ENCODE measurements around the gene MT1X. TPM values are rescaled to one million over a fixed set of nuclear protein-coding genes. Genes with fewer than 3 reads are reported as not detected.
"Not testable (repeated sequence)": the region's sequence is repeated elsewhere in the genome, so short reads cannot be mapped to it uniquely, and the experiment has no call there.

MT1X gene
- total and polyA plus RNA-seq, 4 donors: 213 to 3,979 (median 1,403) TPM

DNA sequence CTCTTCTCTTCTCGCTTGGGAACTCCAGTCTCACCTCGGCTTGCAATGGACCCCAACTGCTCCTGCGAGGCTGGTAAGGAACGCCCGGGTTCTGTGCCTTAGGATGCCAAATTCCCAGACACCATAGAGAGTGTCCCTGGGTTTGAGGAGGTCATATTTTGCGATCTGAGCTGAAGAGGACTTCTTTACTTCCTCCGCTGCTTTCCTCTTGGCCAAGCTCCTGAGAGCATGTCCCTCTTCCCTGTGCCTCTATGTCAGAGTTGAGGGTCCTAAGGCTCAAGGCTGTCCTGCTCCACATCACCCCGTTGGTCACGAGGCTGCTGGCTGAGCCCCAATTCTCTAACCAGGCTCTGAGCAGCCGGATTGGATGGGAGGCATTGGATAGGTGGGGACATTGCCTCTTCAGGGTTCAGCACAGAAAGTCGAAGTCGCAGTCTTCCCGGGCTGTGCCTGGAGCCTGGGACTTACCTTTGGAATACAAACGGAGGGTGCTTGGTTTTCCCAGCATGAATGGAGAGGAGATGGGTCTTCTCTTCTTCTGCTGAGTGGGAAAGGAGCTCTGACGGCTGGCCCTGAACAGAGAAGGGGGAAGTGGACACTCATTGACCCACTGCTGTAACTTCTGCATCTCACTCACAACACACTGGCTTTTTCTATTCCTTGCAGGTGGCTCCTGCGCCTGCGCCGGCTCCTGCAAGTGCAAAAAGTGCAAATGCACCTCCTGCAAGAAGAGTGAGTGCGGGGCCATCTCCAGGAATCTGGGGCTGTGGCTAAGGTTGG lies 12.2 kb upstream of the MT1X start (continued):
- TF ChIP-seq, protein P1, sequence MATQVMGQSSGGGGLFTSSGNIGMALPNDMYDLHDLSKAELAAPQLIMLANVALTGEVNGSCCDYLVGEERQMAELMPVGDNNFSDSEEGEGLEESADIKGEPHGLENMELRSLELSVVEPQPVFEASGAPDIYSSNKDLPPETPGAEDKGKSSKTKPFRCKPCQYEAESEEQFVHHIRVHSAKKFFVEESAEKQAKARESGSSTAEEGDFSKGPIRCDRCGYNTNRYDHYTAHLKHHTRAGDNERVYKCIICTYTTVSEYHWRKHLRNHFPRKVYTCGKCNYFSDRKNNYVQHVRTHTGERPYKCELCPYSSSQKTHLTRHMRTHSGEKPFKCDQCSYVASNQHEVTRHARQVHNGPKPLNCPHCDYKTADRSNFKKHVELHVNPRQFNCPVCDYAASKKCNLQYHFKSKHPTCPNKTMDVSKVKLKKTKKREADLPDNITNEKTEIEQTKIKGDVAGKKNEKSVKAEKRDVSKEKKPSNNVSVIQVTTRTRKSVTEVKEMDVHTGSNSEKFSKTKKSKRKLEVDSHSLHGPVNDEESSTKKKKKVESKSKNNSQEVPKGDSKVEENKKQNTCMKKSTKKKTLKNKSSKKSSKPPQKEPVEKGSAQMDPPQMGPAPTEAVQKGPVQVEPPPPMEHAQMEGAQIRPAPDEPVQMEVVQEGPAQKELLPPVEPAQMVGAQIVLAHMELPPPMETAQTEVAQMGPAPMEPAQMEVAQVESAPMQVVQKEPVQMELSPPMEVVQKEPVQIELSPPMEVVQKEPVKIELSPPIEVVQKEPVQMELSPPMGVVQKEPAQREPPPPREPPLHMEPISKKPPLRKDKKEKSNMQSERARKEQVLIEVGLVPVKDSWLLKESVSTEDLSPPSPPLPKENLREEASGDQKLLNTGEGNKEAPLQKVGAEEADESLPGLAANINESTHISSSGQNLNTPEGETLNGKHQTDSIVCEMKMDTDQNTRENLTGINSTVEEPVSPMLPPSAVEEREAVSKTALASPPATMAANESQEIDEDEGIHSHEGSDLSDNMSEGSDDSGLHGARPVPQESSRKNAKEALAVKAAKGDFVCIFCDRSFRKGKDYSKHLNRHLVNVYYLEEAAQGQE (IDR thresholded peaks at IDR 0.05): no peak
- TF ChIP-seq FOXA1 (IDR thresholded peaks at IDR 0.05) (no peak), SP1 (IDR thresholded peaks at IDR 0.05) (peak; percentile 15), HNF4A (conservative IDR thresholded peaks at IDR 0.05) (no peak)

DNA sequence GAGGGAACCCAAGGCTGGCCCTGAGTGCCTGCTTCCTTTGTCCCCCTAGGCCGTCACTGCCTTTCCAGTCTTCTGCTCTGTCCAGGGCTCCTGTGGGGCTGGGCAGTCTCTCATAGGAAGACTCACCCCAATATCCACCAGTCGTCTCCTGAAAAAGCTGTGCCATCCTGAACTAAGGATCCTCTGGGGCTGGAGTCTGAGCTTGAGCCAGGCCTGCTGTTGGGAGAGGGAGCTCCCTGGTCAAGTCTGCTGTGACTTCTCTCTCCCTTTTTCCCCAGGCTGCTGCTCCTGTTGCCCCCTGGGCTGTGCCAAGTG lies 11.7 kb upstream of the MT1X start:
- no peak for DNase-seq (ENCODE audit: low spot score)
- H3K4me3 ChIP-seq (ENCODE audit: low read depth in 1 of 3, low read length in 3 of 3): peak overlapping the region; percentile 19 to 97 (median 85)
- H3K4me1 ChIP-seq (ENCODE audit: control insufficient read depth in 4 of 4, insufficient read depth in 4 of 4, low read length in 3 of 4): peaks cover 0 to 20% (median 10%) of the 10 kb centered on the region in 4 donors
- H3K27me3 ChIP-seq (ENCODE audit: control insufficient read depth in 4 of 4, insufficient read depth in 4 of 4, low read length in 3 of 4): no peaks in the 10 kb centered on the region
- TF ChIP-seq FOXA2 (IDR thresholded peaks at IDR 0.05): no peak
- TF ChIP-seq, protein P2, sequence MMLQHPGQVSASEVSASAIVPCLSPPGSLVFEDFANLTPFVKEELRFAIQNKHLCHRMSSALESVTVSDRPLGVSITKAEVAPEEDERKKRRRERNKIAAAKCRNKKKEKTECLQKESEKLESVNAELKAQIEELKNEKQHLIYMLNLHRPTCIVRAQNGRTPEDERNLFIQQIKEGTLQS (IDR thresholded peaks at IDR 0.05): no peak
- H3K27ac ChIP-seq (ENCODE audit: low read depth in 1 of 2, low read length in 2 of 2): peak overlapping the region; percentile 90 to 94
- no peaks in the 10 kb centered on the region for H3K9me3 ChIP-seq (ENCODE audit: control insufficient read depth in 4 of 4, low read length in 3 of 4)
- WGBS: 71% methylated on average over 2 of the region's 2 CpGs
- peak overlapping the region; percentile 31 to 78 for H3K9ac ChIP-seq (ENCODE audit: low read depth in 1 of 2, low read length in 2 of 2)
- H3K36me3 ChIP-seq (ENCODE audit: control insufficient read depth in 4 of 4, insufficient read depth in 3 of 4, low read depth in 1 of 4, low read length in 3 of 4): no peaks in the 10 kb centered on the region

DNA sequence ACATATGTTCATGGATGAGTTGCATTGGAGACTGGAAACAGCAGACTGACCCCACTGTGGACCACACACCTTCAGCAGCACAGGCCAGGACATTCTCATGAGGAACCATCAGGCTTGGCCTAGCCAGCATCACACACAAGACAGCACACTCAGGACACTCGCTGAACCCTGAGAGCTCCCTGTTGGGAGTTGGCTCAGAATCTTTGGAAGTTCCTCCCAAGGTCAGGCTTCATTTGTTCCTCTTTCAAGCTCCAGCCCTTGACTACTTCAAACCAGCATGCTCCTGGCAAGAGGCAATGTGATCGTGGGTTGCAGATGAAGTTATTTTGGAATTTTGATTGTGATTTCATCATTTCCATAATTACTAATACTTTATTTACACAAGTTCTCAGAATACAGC lies 10.6 kb upstream of the MT1X start:
- WGBS: 73% methylated on average over 2 of the region's 2 CpGs
- not testable (repeated sequence) for H3K27ac ChIP-seq (ENCODE audit: low read depth in 1 of 2, low read length in 2 of 2); H3K27me3 ChIP-seq (ENCODE audit: control insufficient read depth in 4 of 4, insufficient read depth in 4 of 4, low read length in 3 of 4); H3K36me3 ChIP-seq (ENCODE audit: control insufficient read depth in 4 of 4, insufficient read depth in 3 of 4, low read depth in 1 of 4, low read length in 3 of 4); DNase-seq (ENCODE audit: low spot score); H3K4me3 ChIP-seq (ENCODE audit: low read depth in 1 of 3, low read length in 3 of 3); H3K9ac ChIP-seq (ENCODE audit: low read depth in 1 of 2, low read length in 2 of 2); H3K9me3 ChIP-seq (ENCODE audit: control insufficient read depth in 4 of 4, low read length in 3 of 4)
- peak; percentile 11 for TF ChIP-seq SP1 (IDR thresholded peaks at IDR 0.05)
- H3K4me1 ChIP-seq (ENCODE audit: control insufficient read depth in 4 of 4, insufficient read depth in 4 of 4, low read length in 3 of 4): peaks cover 0 to 20% (median 13%) of the 10 kb centered on the region in 4 donors

DNA sequence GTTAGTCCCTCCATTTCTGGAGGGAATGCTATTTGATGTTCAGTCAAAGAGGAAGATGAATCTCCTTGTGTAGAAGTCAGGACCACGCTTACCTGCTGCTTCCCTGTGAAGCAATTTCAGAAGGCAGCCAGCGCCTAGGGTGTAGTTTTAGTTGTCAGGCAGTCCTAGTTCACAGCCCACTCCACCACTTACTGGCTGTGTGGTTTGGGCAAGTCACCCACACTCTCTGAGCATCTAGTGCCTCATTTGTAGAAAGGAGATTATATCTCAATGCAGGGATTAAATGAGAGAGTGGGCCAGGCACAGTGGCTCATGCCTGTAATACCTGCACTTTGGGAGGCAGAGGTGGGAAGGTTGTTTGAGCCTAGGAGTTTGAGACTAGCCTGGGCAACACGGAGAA lies 10.1 kb upstream of the MT1X start:
- not testable (repeated sequence) for H3K36me3 ChIP-seq (ENCODE audit: control insufficient read depth in 4 of 4, insufficient read depth in 3 of 4, low read depth in 1 of 4, low read length in 3 of 4); H3K27ac ChIP-seq (ENCODE audit: low read depth in 1 of 2, low read length in 2 of 2); H3K4me3 ChIP-seq (ENCODE audit: low read depth in 1 of 3, low read length in 3 of 3); H3K27me3 ChIP-seq (ENCODE audit: control insufficient read depth in 4 of 4, insufficient read depth in 4 of 4, low read length in 3 of 4); DNase-seq (ENCODE audit: low spot score); H3K9me3 ChIP-seq (ENCODE audit: control insufficient read depth in 4 of 4, low read length in 3 of 4); H3K9ac ChIP-seq (ENCODE audit: low read depth in 1 of 2, low read length in 2 of 2)
- peak; percentile 4 for TF ChIP-seq SP1 (IDR thresholded peaks at IDR 0.05)
- H3K4me1 ChIP-seq (ENCODE audit: control insufficient read depth in 4 of 4, insufficient read depth in 4 of 4, low read length in 3 of 4): peaks cover 0 to 20% (median 13%) of the 10 kb centered on the region in 4 donors
- WGBS: 92% methylated on average over 3 of the region's 3 CpGs
